Uterus (tissue), 4 donors: ENCODE results near the gene MSMP. TPM values are rescaled to one million over a fixed set of nuclear protein-coding genes. Genes with fewer than 3 reads are reported as not detected.

Experiments used
- DNase-seq, 2 donors: peaks; one replicate each; pipeline ENCODE4 v3.0.0-alpha.2; 2019 to 2020
- H3K27ac ChIP-seq, 2 donors: fragments of 200-600 bp; sonication (generic); 1 replicate in 1 of 2; 2 replicates in 1 of 2; pipeline ENCODE4 v1.5.1; 2016 to 2018
- H3K27me3 ChIP-seq, 2 donors: fragments of 200-600 bp; sonication (generic); one replicate each; pipeline ENCODE4 v1.5.1; 2018 to 2019; ENCODE audit warnings: control low read depth in 1 of 2
- H3K36me3 ChIP-seq, 2 donors: fragments of 200-600 bp; sonication (generic); one replicate each; pipeline ENCODE4 v1.5.1; 2019; ENCODE audit warnings: control low read depth in 1 of 2
- H3K4me1 ChIP-seq, 2 donors: fragments of 200-600 bp; sonication (generic); one replicate each; pipeline ENCODE4 v1.5.1; 2018 to 2019; ENCODE audit warnings: control low read depth in 1 of 2
- H3K4me3 ChIP-seq, 2 donors: fragments of 200-600 bp; sonication (generic); 1 replicate in 1 of 2; 2 replicates in 1 of 2; pipeline ENCODE4 v1.5.1; 2018 to 2019; ENCODE audit warnings: mild to moderate bottlenecking in 1 of 2
- H3K9me3 ChIP-seq, 2 donors: fragments of 200-600 bp; sonication (generic); one replicate each; pipeline ENCODE4 v1.5.1; 2019; ENCODE audit warnings: control low read depth in 1 of 2
- POLR2A ChIP-seq, 2 donors: fragments of 450-650 bp; IDR thresholded peaks; one replicate each; pipeline ENCODE4 v1.6.1; 2016; ENCODE audit warnings: antibody characterized with exemption in 2 of 2, mild to moderate bottlenecking in 1 of 2, moderate library complexity in 1 of 2
- intact Hi-C: fragments of 100-400 bp; cut with DNase I; formaldehyde crosslinking; loops from one replicate; pipeline ENCODE4 v1.15.1; 2023; ENCODE audit warnings: low total_unique reads
- total RNA-seq, 4 donors: library from RNA; depleted of rRNA in 3 of 4; stranded (reverse); fragments of >200 nt in 3 of 4; gene quantifications; one replicate each; pipeline versions ENCODE4 v1.1.0 to v1.2.4, GENCODE V29; 2014 to 2023
- TF ChIP-seq, protein P1 (sequence below), 4 experiments: fragments of 200-600 bp in 2 of 4; fragments of 450-650 bp in 2 of 4; sonication (generic) in 2 of 4; IDR thresholded peaks; one replicate each; pipeline ENCODE4 v1.5.1; 2016 to 2019; ENCODE audit warnings: antibody characterized with exemption in 4 of 4, mild to moderate bottlenecking in 2 of 4, moderate library complexity in 1 of 4
- donor health status: DM: yes; HTN: yes; CAD: no.

Gene MSMP
- total RNA-seq, 4 donors from 2014 or later: not detected

DNA sequence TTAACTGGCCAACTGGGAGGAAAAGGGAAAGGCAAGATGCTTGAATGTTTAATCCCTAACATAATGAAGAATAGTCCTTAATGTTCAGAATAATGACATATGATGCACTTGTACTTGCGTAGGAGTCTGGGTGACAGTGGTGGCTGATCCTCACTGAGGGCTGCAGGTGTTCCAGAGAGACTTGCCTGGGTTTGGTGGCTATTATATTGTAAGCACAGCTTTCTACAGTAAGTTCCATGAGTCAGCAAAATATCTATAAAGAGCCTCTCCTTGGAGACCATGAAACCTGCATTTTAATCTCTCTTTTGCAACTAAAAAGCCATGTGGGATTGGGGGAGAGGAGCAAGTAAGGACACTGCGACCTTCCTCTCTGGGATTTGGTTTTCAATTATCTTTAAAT is 35.5 kb upstream of the MSMP start:
- DNase-seq: no peak
- Histone ChIP-seq H3K4me3 (no peak overlapping the region), H3K4me1 (peaks cover 12 to 22% of the 10 kb centered on the region in 2 donors), H3K27me3 (no peaks in the 10 kb centered on the region), H3K36me3 (no peaks in the 10 kb centered on the region), H3K27ac (no peak overlapping the region), H3K9me3 (no peaks in the 10 kb centered on the region)
- intact Hi-C loops: no loop called here
- no peak for TF ChIP-seq POLR2A (IDR thresholded peaks at IDR 0.05)
- TF ChIP-seq, protein P1, sequence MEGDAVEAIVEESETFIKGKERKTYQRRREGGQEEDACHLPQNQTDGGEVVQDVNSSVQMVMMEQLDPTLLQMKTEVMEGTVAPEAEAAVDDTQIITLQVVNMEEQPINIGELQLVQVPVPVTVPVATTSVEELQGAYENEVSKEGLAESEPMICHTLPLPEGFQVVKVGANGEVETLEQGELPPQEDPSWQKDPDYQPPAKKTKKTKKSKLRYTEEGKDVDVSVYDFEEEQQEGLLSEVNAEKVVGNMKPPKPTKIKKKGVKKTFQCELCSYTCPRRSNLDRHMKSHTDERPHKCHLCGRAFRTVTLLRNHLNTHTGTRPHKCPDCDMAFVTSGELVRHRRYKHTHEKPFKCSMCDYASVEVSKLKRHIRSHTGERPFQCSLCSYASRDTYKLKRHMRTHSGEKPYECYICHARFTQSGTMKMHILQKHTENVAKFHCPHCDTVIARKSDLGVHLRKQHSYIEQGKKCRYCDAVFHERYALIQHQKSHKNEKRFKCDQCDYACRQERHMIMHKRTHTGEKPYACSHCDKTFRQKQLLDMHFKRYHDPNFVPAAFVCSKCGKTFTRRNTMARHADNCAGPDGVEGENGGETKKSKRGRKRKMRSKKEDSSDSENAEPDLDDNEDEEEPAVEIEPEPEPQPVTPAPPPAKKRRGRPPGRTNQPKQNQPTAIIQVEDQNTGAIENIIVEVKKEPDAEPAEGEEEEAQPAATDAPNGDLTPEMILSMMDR (IDR thresholded peaks at IDR 0.05): no peak

DNA sequence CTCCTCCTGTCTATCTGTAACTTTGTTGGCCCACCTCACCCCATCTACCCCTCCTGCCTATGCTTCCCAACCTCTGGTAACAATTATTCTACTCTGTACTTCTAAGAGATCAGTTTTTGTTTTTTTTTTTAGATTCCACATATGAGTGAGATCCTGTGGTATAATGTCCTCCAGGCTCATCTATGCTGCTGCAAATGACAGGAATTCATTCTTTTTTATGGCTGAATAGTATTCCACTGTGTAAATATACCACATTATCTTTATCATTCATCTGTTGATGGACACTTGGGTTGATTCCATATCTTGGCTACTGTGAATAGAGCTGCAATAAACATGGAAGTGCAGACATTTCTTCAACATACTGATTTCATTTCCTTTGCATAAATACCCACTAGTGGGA is 29.3 kb upstream of the MSMP start:
- DNase-seq: no peak
- no peaks in the 10 kb centered on the region for H3K9me3 ChIP-seq
- TF ChIP-seq, protein P1 (IDR thresholded peaks at IDR 0.05): no peak
- no peak for TF ChIP-seq POLR2A (IDR thresholded peaks at IDR 0.05)
- no peaks in the 10 kb centered on the region for H3K27me3 ChIP-seq
- no peak overlapping the region for H3K27ac ChIP-seq
- no peaks in the 10 kb centered on the region for H3K36me3 ChIP-seq
- H3K4me1 ChIP-seq: no peaks in the 10 kb centered on the region
- no peak overlapping the region for H3K4me3 ChIP-seq
- intact Hi-C loops: no loop called here

DNA sequence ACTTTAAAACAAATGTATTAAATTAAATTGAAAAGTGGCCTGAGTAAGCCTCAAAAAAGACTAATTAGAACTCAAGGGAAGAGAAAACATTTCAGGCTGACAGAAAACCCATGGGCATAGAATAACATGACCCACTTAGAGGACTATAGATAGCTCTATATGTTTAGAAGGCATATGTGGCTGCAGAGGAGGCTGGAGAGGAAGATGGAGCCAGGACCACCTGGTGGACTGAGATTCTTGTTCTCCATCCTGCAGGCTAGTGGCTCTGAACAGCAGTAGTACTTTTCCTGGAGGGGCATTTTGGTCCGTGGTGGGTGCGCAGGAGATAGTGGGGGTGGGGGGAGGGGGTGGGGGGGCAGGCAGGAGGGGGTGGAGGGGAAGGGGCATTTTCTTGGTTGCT is 27.0 kb upstream of the MSMP start:
- intact Hi-C loops: no loop called here
- Histone ChIP-seq H3K36me3 (no peaks in the 10 kb centered on the region), H3K9me3 (no peaks in the 10 kb centered on the region), H3K4me3 (no peak overlapping the region), H3K4me1 (no peaks in the 10 kb centered on the region), H3K27me3 (no peaks in the 10 kb centered on the region), H3K27ac (no peak overlapping the region)
- DNase-seq: no peak
- TF ChIP-seq, protein P1 (IDR thresholded peaks at IDR 0.05): no peak
- no peak for TF ChIP-seq POLR2A (IDR thresholded peaks at IDR 0.05)

DNA sequence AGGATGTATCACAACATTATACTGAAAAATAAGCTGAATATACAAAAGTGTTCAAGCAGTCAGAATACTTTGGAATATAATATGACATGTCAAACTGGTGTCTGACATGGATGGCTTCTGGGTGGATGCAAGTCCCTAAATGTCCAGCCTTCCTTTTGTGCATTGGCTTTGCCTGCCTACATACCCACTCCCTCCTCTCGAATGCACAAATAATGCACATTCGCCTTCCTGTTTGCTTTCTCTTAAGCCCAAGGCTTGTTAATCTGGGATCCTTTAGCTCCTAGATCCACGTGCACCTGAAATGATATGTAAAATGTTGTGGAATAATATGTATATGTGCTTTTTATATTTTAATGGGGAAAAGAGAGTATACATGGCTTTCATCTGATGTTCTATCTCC is 24.4 kb upstream of the MSMP start:
- no peaks in the 10 kb centered on the region for H3K36me3 ChIP-seq
- TF ChIP-seq, protein P1 (IDR thresholded peaks at IDR 0.05): no peak
- TF ChIP-seq POLR2A (IDR thresholded peaks at IDR 0.05): no peak
- intact Hi-C loops: no loop called here
- H3K4me1 ChIP-seq: no peaks in the 10 kb centered on the region
- DNase-seq: no peak
- H3K27ac ChIP-seq: no peak overlapping the region
- no peaks in the 10 kb centered on the region for H3K27me3 ChIP-seq
- no peak overlapping the region for H3K4me3 ChIP-seq
- no peaks in the 10 kb centered on the region for H3K9me3 ChIP-seq

DNA sequence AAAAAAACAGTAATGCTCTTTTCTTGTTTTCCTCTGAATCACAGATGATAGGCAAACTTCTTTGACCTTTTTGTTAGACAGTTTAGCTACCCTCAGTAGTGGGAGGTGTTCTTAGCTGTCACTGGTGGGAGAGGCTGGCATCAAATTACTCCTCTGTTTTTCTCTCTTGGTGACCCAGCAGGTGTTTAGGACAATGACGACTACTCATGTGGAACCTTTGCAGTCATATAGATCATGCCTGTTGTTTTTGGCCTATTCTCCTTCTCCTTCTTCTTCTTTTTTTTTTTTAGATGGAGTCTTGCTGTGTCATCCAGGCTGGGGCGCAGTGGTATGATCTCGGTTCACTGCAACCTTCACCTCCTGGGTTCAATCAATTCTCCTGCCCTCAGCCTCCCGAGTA is 21.9 kb upstream of the MSMP start:
- H3K27me3 ChIP-seq: no peaks in the 10 kb centered on the region
- H3K9me3 ChIP-seq: no peaks in the 10 kb centered on the region
- no peak for DNase-seq
- H3K4me3 ChIP-seq: no peak overlapping the region
- no peak for TF ChIP-seq POLR2A (IDR thresholded peaks at IDR 0.05)
- TF ChIP-seq, protein P1 (IDR thresholded peaks at IDR 0.05): no peak
- no peaks in the 10 kb centered on the region for H3K4me1 ChIP-seq
- H3K36me3 ChIP-seq: no peaks in the 10 kb centered on the region
- no peak overlapping the region for H3K27ac ChIP-seq
- intact Hi-C loops: no loop called here
